Omental fat pad (tissue), 4 donors: ENCODE results near the gene SLC7A9. TPM values are rescaled to one million over a fixed set of nuclear protein-coding genes. Genes with fewer than 3 reads are reported as not detected.

Experiments used
- ATAC-seq: fragments of 150-250 bp; one replicate; pipeline ENCODE4 v1.9.1; 2016; ENCODE audit warnings: mild to moderate bottlenecking, moderate library complexity; ENCODE audit not compliant: low FRiP score
- DNase-seq: peaks from one replicate; pipeline ENCODE4 v3.0.0-alpha.2; 2019; ENCODE audit warnings: low spot score
- CTCF ChIP-seq, 3 donors: fragments of 450-650 bp; IDR thresholded peaks; one replicate each; pipeline ENCODE4 v1.5.1; 2016 to 2017; ENCODE audit warnings: antibody characterized with exemption in 3 of 3, mild to moderate bottlenecking in 3 of 3, moderate library complexity in 2 of 3
- total RNA-seq, 4 donors: library from RNA; depleted of rRNA; stranded (reverse); fragments of >200 nt; gene quantifications; one replicate each; pipeline ENCODE4 v1.1.0, GENCODE V29; 2016

The SLC7A9 gene
- total RNA-seq, 4 donors from 2014 or later = 0.36 to 1.4 TPM; not detected in 2

DNA sequence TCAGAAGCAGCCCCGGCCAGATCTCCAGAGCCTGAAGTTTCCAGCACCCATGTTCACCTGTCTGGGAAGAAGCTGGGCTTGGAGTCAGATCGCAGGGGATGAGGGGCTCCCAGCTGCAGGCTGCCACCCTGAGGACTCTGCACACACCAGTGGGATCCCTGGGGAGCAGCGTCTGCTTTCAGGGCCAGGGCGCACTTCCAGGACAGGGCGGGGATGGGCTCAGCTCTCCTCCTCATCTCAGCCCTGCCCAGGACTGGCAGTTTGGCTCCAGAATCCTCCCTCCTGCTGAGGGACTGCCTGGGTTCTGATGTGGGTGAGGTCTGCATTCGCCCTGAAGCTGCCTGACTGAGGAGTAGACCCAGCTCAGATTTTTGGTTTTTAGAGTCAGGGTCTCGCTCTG is 3.5 kb downstream of the SLC7A9 start:
- TF ChIP-seq CTCF (IDR thresholded peaks at IDR 0.05) = no peak

DNA sequence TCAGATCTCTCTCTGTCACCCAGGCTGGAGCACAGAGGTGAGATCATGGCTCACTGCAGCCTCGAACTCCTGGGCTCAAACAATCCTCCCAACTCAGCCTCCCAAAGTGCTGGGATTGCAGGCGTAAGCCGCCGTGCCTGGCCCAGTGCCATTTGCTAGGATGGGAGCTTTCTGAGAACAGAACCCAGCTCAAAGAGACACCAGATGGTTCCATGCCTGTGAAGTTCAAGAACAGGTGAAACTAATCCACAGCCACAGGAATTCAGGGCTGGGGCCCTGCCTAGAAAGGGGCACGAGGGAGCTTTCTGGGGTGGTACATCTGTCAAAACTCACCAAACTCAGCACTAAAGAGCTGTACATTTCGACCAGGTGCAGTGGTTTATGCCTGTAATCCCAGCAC is 4.2 kb downstream of the SLC7A9 start:
- DNase-seq = no peak
- no peak for TF ChIP-seq CTCF (IDR thresholded peaks at IDR 0.05)
- ATAC-seq = no peak

More for the DNA sequence above, 3.5 kb downstream of the SLC7A9 start:
- DNase-seq (no peak), ATAC-seq (no peak)

DNA sequence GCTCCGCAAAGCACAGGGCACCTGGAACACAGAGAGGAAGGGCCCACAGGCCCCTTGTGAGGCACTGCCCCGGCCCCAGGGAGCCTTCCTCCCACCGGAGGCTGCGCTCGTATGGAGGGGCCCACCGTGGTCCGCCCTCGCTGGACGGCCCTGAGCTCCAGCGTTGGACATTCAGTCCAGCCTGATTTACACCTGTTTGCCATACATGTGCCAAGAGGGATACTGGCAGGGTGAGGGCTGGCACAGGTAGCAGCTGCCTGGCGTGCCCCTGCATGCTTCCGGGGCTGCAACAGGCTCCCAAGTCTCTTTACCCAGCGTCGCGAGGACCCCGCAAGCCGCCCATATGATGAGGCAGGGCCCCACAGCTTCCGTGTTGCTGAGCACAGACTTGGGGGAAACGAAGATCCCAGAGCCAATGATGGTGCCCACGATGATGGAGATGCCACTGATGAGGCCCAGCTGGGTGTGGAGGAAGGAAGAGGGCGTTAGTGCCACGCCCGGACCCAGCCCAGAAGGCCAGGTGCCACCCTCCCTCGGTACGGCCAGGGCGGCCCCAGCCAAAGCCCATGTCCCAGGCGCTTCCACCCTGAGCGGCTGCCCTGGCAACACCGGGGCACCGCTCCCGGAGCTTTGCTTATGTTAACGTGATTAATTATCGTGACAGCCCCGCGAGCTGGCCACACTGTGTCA is 5.1 kb downstream of the SLC7A9 start:
- ATAC-seq (no peak), DNase-seq (no peak)
- no peak for TF ChIP-seq CTCF (IDR thresholded peaks at IDR 0.05)

- TF ChIP-seq CTCF (IDR thresholded peaks at IDR 0.05) = no peak
- ATAC-seq (no peak), DNase-seq (no peak)
These were observed 5.7 kb downstream of the SLC7A9 start for GRCh38 chr19:32863841-32864240.

- no peak for ATAC-seq
These were observed 6.3 kb downstream of the SLC7A9 start for GRCh38 chr19:32863301-32863700.

GRCh38 chr19:32862741-32863140 is 6.8 kb downstream of the SLC7A9 start:
- TF ChIP-seq CTCF (IDR thresholded peaks at IDR 0.05) = no peak
- DNase-seq (no peak), ATAC-seq (no peak)

More at GRCh38 chr19:32863301-32863700, 6.3 kb downstream of the SLC7A9 start:
- TF ChIP-seq CTCF (IDR thresholded peaks at IDR 0.05) = no peak
- DNase-seq = no peak

DNA sequence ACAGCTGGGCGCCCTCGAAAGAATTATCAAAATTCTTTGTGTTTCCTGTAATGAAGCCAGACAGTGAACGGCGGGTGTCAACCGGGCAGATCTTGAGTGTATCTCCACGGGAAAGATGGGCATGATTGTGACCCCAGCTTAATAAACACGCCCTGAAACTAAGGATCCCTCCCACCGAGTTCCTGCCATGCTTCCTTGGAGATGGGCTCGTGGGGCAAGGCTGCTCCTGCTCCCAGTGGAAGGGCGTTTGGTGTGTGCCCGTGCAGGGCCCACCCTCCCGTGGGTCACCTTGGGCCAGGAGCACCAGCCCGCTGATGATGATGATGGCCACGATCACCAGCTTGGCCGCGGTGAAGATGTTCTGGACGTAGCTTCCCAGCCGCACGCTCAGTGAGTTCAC is 7.4 kb downstream of the SLC7A9 start:
- DNase-seq = no peak
- TF ChIP-seq CTCF (IDR thresholded peaks at IDR 0.05) = no peak
- ATAC-seq = no peak
